IMR-90 (cell line): Measurements from ENCODE around the gene AMBP. TPM values are rescaled to one million over a fixed set of nuclear protein-coding genes. Genes with fewer than 3 reads are reported as not detected.

Source experiments
- ATAC-seq: fragments of 200-7000 bp; cut with Tn5 transposase; 2 replicates; pipeline ENCODE4 v1.9.1; 2020; ENCODE audit warnings: low read depth, mild to moderate bottlenecking, moderate library complexity
- BruUV-seq: library from RNA; stranded (reverse); fragments of 400-500 nt; replicated peaks from 2 replicates; lab custom pipeline; 2021; lab: Mats Ljungman, UMichigan
- CTCF ChIA-PET: fragments of 300-600 bp; formaldehyde crosslinking; extraction: SDS; loops from one replicate; lab custom pipeline; 2021; ENCODE audit warnings: antibody characterized with exemption; lab: Yijun Ruan, JAX
- POLR2A ChIA-PET: fragments of 300-600 bp; sonication (Branson Sonifier 250); formaldehyde crosslinking; loops from one replicate; lab custom pipeline; 2022; ENCODE audit warnings: antibody characterized with exemption; ENCODE audit not compliant: unreplicated experiment; lab: Charles Lee
- DNase-seq: peaks from one replicate; pipeline ENCODE4 v3.0.0; 2013
- H2AFZ ChIP-seq: replicated peaks from 2 replicates; pipeline ENCODE3; 2013; ENCODE audit warnings: low read length, mild to moderate bottlenecking; ENCODE audit not compliant: poor library complexity
- H2AK5ac ChIP-seq: 2 replicates; pipeline ENCODE4 v1.6.1; 2013; ENCODE audit warnings: low read depth, low read length, inconsistent platforms
- H2AK9ac ChIP-seq: replicated peaks from 2 replicates; pipeline ENCODE3; 2013; ENCODE audit warnings: mild to moderate bottlenecking, low read depth, low read length, moderate library complexity; ENCODE audit not compliant: poor library complexity
- H2BK120ac ChIP-seq: 2 replicates; pipeline ENCODE4 v1.6.1; 2013; ENCODE audit warnings: low read depth, low read length, inconsistent platforms
- H2BK15ac ChIP-seq: 3 replicates; pipeline ENCODE4 v1.6.1; 2013; ENCODE audit warnings: low read depth, low read length, inconsistent platforms
- H2BK20ac ChIP-seq: 2 replicates; pipeline ENCODE4 v1.6.1; 2013; ENCODE audit warnings: low read depth, mild to moderate bottlenecking, inconsistent platforms, low read length, moderate library complexity
- H2BK5ac ChIP-seq: 2 replicates; pipeline ENCODE4 v1.6.1; 2013; ENCODE audit warnings: mild to moderate bottlenecking, low read depth, low read length, inconsistent platforms; ENCODE audit not compliant: poor library complexity, severe bottlenecking
- H3K14ac ChIP-seq: replicated peaks from 2 replicates; pipeline ENCODE4 v1.6.1; 2013; ENCODE audit warnings: low read depth, low read length, inconsistent platforms
- H3K18ac ChIP-seq: 2 replicates; pipeline ENCODE4 v1.6.1; 2013; ENCODE audit warnings: low read depth, low read length, control low read depth
- H3K23ac ChIP-seq: 2 replicates; pipeline ENCODE4 v1.6.1; 2013; ENCODE audit warnings: low read depth, low read length, inconsistent platforms
- H3K27ac ChIP-seq: 2 replicates; pipeline ENCODE4 v1.5.1; 2013; ENCODE audit warnings: mild to moderate bottlenecking, control low read depth, low read length; ENCODE audit not compliant: insufficient read depth
- H3K27me3 ChIP-seq: 2 replicates; pipeline ENCODE4 v1.6.1; 2013; ENCODE audit warnings: low read length; ENCODE audit not compliant: control insufficient read depth, insufficient read depth
- H3K36me3 ChIP-seq: 2 replicates; pipeline ENCODE4 v1.6.1; 2013; ENCODE audit warnings: low read length, mixed read lengths; ENCODE audit not compliant: control insufficient read depth, insufficient read depth
- H3K4ac ChIP-seq: 2 replicates; pipeline ENCODE4 v1.6.1; 2013; ENCODE audit warnings: low read depth, low read length, inconsistent platforms
- H3K4me1 ChIP-seq: 2 replicates; pipeline ENCODE4 v1.6.1; 2013; ENCODE audit warnings: low read length, mixed read lengths; ENCODE audit not compliant: control insufficient read depth, insufficient read depth
- H3K4me2 ChIP-seq: 2 replicates; pipeline ENCODE4 v1.6.1; 2013; ENCODE audit warnings: low read depth, mild to moderate bottlenecking, control low read depth, low read length, moderate library complexity
- H3K4me3 ChIP-seq: 2 replicates; pipeline ENCODE4 v1.5.1; 2013; ENCODE audit warnings: low read depth, mild to moderate bottlenecking, control low read depth, low read length, moderate library complexity; ENCODE audit not compliant: insufficient read depth
- H3K56ac ChIP-seq: 2 replicates; pipeline ENCODE4 v1.6.1; 2013; ENCODE audit warnings: low read length, inconsistent platforms; ENCODE audit not compliant: insufficient read depth; ENCODE audit errors: extremely low read depth
- H3K79me1 ChIP-seq, 2 experiments: 2 replicates each; pipeline ENCODE4 v1.6.1; 2013; ENCODE audit warnings: low read length in 2 of 2, inconsistent platforms in 1 of 2, low read depth in 1 of 2
- H3K9ac ChIP-seq: 2 replicates; pipeline ENCODE4 v1.6.1; 2013; ENCODE audit warnings: low read depth, low read length, control low read depth
- H3K9me1 ChIP-seq: 2 replicates; pipeline ENCODE4 v1.6.1; 2013; ENCODE audit warnings: low read length, inconsistent platforms; ENCODE audit not compliant: insufficient read depth
- H3K9me3 ChIP-seq: 2 replicates; pipeline ENCODE4 v1.6.1; 2013; ENCODE audit warnings: low read length; ENCODE audit not compliant: control insufficient read depth, insufficient read depth
- H4K20me1 ChIP-seq: 2 replicates; pipeline ENCODE4 v1.6.1; 2013; ENCODE audit warnings: low read length, inconsistent platforms; ENCODE audit not compliant: insufficient read depth
- H4K5ac ChIP-seq: 2 replicates; pipeline ENCODE4 v1.6.1; 2013; ENCODE audit warnings: mild to moderate bottlenecking, low read depth, low read length, control low read depth
- H4K8ac ChIP-seq, 2 experiments: 2 replicates each; pipeline ENCODE4 v1.6.1; 2013; ENCODE audit warnings: low read depth in 2 of 2, low read length in 2 of 2, control low read depth in 1 of 2, inconsistent platforms in 1 of 2
- H4K91ac ChIP-seq: 2 replicates; pipeline ENCODE4 v1.6.1; 2013; ENCODE audit warnings: low read depth, low read length, inconsistent platforms; ENCODE audit not compliant: insufficient read depth
- BHLHE40 ChIP-seq: fragments of 150-350 bp; IDR thresholded peaks from 2 replicates; pipeline ENCODE4 v1.6.1; 2016; ENCODE audit warnings: mild to moderate bottlenecking, low read depth, low read length
- CEBPB ChIP-seq: IDR thresholded peaks from 2 replicates; pipeline ENCODE4 v1.6.1; 2012; ENCODE audit warnings: low read depth, low read length, improper control_type of control experiment
- CHD1 ChIP-seq: IDR thresholded peaks from 2 replicates; pipeline ENCODE4 v1.6.1; 2012; ENCODE audit warnings: low read depth, low read length, improper control_type of control experiment
- CTCF ChIP-seq: conservative IDR thresholded peaks from 2 replicates; pipeline ENCODE4 v1.5.1; 2012; ENCODE audit warnings: mild to moderate bottlenecking, low read depth, low read length, improper control_type of control experiment
- ELK1 ChIP-seq: fragments of 150-350 bp; IDR thresholded peaks from 2 replicates; pipeline ENCODE4 v1.6.1; 2016; ENCODE audit warnings: low read depth, mild to moderate bottlenecking, low read length, moderate library complexity, borderline replicate concordance
- FOS ChIP-seq: fragments of 150-350 bp; IDR thresholded peaks from 2 replicates; pipeline ENCODE4 v1.6.1; 2016; ENCODE audit warnings: low read depth, low read length
- MAFK ChIP-seq: IDR thresholded peaks from 2 replicates; pipeline ENCODE4 v1.6.1; 2012; ENCODE audit warnings: low read depth, low read length, improper control_type of control experiment
- MAZ ChIP-seq: IDR thresholded peaks from 2 replicates; pipeline ENCODE4 v1.6.1; 2012; ENCODE audit warnings: low read depth, mild to moderate bottlenecking, low read length, improper control_type of control experiment, moderate library complexity, borderline replicate concordance
- MXI1 ChIP-seq: IDR thresholded peaks from 2 replicates; pipeline ENCODE4 v1.6.1; 2012; ENCODE audit warnings: low read depth, mild to moderate bottlenecking, low read length, moderate library complexity, borderline replicate concordance
- NFE2L2 ChIP-seq: fragments of 150-350 bp; IDR thresholded peaks from 2 replicates; pipeline ENCODE4 v1.6.1; 2016; ENCODE audit warnings: low read depth, mild to moderate bottlenecking, low read length
- POLR2A ChIP-seq: IDR thresholded peaks from 2 replicates; pipeline ENCODE4 v1.6.1; 2012; ENCODE audit warnings: mild to moderate bottlenecking, low read depth, low read length
- RAD21 ChIP-seq: IDR thresholded peaks from 2 replicates; pipeline ENCODE4 v1.6.1; 2012; ENCODE audit warnings: low read length, improper control_type of control experiment
- RCOR1 ChIP-seq: IDR thresholded peaks from 2 replicates; pipeline ENCODE4 v1.6.1; 2012; ENCODE audit warnings: mild to moderate bottlenecking, low read length, improper control_type of control experiment; ENCODE audit not compliant: insufficient replicate concordance
- RFX5 ChIP-seq: IDR thresholded peaks from 2 replicates; pipeline ENCODE4 v1.8.0; 2012; ENCODE audit warnings: low read depth, mild to moderate bottlenecking, low read length, moderate library complexity
- SMC3 ChIP-seq: fragments of 150-350 bp; IDR thresholded peaks from 2 replicates; pipeline ENCODE4 v1.6.1; 2016; ENCODE audit warnings: low read depth, mild to moderate bottlenecking, antibody characterized with exemption, low read length, moderate library complexity
- USF2 ChIP-seq: fragments of 150-350 bp; IDR thresholded peaks from 2 replicates; pipeline ENCODE4 v1.6.1; 2017; ENCODE audit warnings: mild to moderate bottlenecking, antibody characterized with exemption, low read length, low read depth
- WGBS, 2 experiments: methylation state at CpG; one replicate each; pipeline versions ENCODE4 v1.1.5 to v1.1.7; 2013; ENCODE audit warnings: missing lambda C conversion rate in 2 of 2; ENCODE audit not compliant: insufficient read length in 1 of 2; ENCODE audit errors: extremely low coverage in 2 of 2; 5-methylcytosine and 5-hydroxymethylcytosine counted together
- dilution Hi-C: fragments of 300-500 bp; cut with HindIII; formaldehyde crosslinking; loops from one replicate; pipeline ENCODE4 v1.14.3; 2018; ENCODE audit warnings: low sequenced_read_pairs; ENCODE audit not compliant: unreplicated experiment
- in situ Hi-C: fragments of 300-500 bp; cut with MboI; formaldehyde crosslinking; loops from 3 replicates; pipeline ENCODE4 v1.14.3; 2019; ENCODE audit warnings: low sequenced_read_pairs, inconsistent platforms, mixed read lengths
- intact Hi-C: fragments of 100-400 bp; cut with micrococcal nuclease; formaldehyde crosslinking; loops from 2 replicates; pipeline ENCODE4 v1.10.0; 2022
- polyA plus RNA-seq, 3 experiments: library from polyadenylated mRNA; depleted of rRNA; stranded (reverse); fragments of >200 nt; gene quantifications; 2 replicates each; pipeline ENCODE4 v1.2.3, GENCODE V29; 2012; ENCODE audit warnings: low replicate concordance in 1 of 3
- total RNA-seq: library from RNA; depleted of rRNA; stranded (reverse); fragments of >200 nt; gene quantifications from 2 replicates; pipeline ENCODE4 v1.2.3, GENCODE V29; 2012

AMBP gene
- total and polyA plus RNA-seq, 2 of the 4 experiments (the other 2 are of a cell fraction) = not detected

GRCh38 chr9:114026335-114026734 is 51.8 kb downstream of the AMBP start:
- DNase-seq (no peak), ATAC-seq (no peak)
- no peak overlapping the region for H4K5ac ChIP-seq
- no peak overlapping the region for H2BK20ac ChIP-seq
- no peaks in the 10 kb centered on the region for H3K27me3 ChIP-seq
- no peak overlapping the region for H3K4me3 ChIP-seq
- no peak overlapping the region for H2BK120ac ChIP-seq
- CTCF ChIA-PET = interaction anchor here (1.1 kb wide), 1 partner anchor 149 kb away, joined by 3 read pairs; no protein-coding TSS in a partner anchor
- no peak overlapping the region for H3K9ac ChIP-seq
- no peak overlapping the region for H4K8ac ChIP-seq
- no peak overlapping the region for H2BK15ac ChIP-seq
- H3K36me3 ChIP-seq = peaks cover 46% of the 10 kb centered on the region
- dilution Hi-C loops (no loop called here), in situ Hi-C loops (no loop called here), intact Hi-C loops (no loop called here)
- no peak overlapping the region for H2AK9ac ChIP-seq
- H3K4me2 ChIP-seq = no peak overlapping the region
- no peak overlapping the region for H2AK5ac ChIP-seq
- no peak overlapping the region for H3K4ac ChIP-seq
- peaks cover 0 to 7% of the 10 kb centered on the region in 2 experiments; a peak in 3 of 4 replicates for H3K79me1 ChIP-seq
- no peaks in the 10 kb centered on the region for H3K4me1 ChIP-seq
- no peak overlapping the region for H3K27ac ChIP-seq
- no TSS peak for BruUV-seq
- H3K14ac ChIP-seq = no peak overlapping the region
- H4K91ac ChIP-seq = no peak overlapping the region
- H3K18ac ChIP-seq = no peak overlapping the region
- peaks cover 8% of the 10 kb centered on the region for H3K9me3 ChIP-seq
- POLR2A ChIA-PET = no interaction called here
- TF ChIP-seq ELK1 = no peak
- TF ChIP-seq RCOR1 = no peak
- no peak for TF ChIP-seq RFX5
- TF ChIP-seq BHLHE40 = no peak
- TF ChIP-seq POLR2A = no peak
- no peak for TF ChIP-seq CTCF
- TF ChIP-seq MAZ = no peak
- no peak for TF ChIP-seq FOS
- TF ChIP-seq RAD21 = no peak
- no peak for TF ChIP-seq SMC3
- no peak for TF ChIP-seq MAFK
- TF ChIP-seq CEBPB = no peak
- TF ChIP-seq MXI1 = no peak
- no peak for TF ChIP-seq NFE2L2
- TF ChIP-seq USF2 = no peak
- TF ChIP-seq CHD1 = no peak
- no peaks in the 10 kb centered on the region; the same call in 1 of the 2 replicates for H4K20me1 ChIP-seq
- H3K9me1 ChIP-seq = peaks cover 9% of the 10 kb centered on the region
- H2AFZ ChIP-seq = no peak overlapping the region
- no peak overlapping the region for H3K56ac ChIP-seq
- WGBS, 2 experiments = 88% methylated on average over 3 of the region's 4 CpGs; no CpG with 5 or more reads in 1 of the 2 experiments
- H3K23ac ChIP-seq = no peak overlapping the region
- no peak overlapping the region for H2BK5ac ChIP-seq
